Endothelial cell of coronary artery (primary cell): Measurements from ENCODE around the gene ITK. TPM values are rescaled to one million over a fixed set of nuclear protein-coding genes. Genes with fewer than 3 reads are reported as not detected.

ENCODE experiments used
- total RNA-seq: library from RNA; depleted of rRNA; stranded (reverse); fragments of >200 nt; gene quantifications from 2 replicates; pipeline ENCODE4 v1.2.3, GENCODE V29; 2014

Gene ITK
- not detected in 2 replicates for total RNA-seq

GRCh38 chr5:157180374-157181264 is at the start of gene ITK:
Gene ITK (plus strand): TSS chr5:157180840. CDS start chr5:157180978, 138 bp downstream.

GRCh38 chr5:157142317-157143126 is 38.1 kb upstream of the ITK start, which contains the start of gene MED7:
Gene MED7 (minus strand): TSS chr5:157142865. CDS start chr5:157139431, 3,434 bp downstream.

GRCh38 chr5:157166214-157167213 is 14.1 kb upstream of the ITK start, which contains the start of gene GARIN3:
Gene GARIN3 (minus strand): TSS chr5:157166264. CDS start chr5:157166168, 96 bp downstream.

GRCh38 chr5:157265714-157266285 is 85.2 kb downstream of the ITK start, which contains the start of gene CYFIP2:
Gene CYFIP2 (plus strand): TSS chr5:157266123. CDS start chr5:157285362, 19,239 bp downstream.

Other genes with a start within 250 kb of the ITK start
- gene TIMD4, start 217.6 kb upstream of the ITK start, total RNA-seq = not detected in 2 replicates
- not detected in 2 replicates for gene HAVCR1, start 121.7 kb upstream of the ITK start, total RNA-seq
- 0.19 TPM in 1 of 2 replicates, not detected in the other for gene HAVCR2, start 71.8 kb upstream of the ITK start, total RNA-seq
- gene MED7, start 38.0 kb upstream of the ITK start, total RNA-seq = 6.1 and 6.7 TPM in 2 replicates
- gene GARIN3, start 14.6 kb upstream of the ITK start, total RNA-seq = not detected in 2 replicates
- gene CYFIP2, start 85.3 kb downstream of the ITK start, total RNA-seq = 15.5 and 18.8 TPM in 2 replicates